K562 (cell line): ENCODE measurements around the gene MBIP. TPM values are rescaled to one million over a fixed set of nuclear protein-coding genes. Genes with fewer than 3 reads are reported as not detected.

Experiments
- ATAC-seq: fragments of 200-7000 bp; cut with Tn5 transposase; 3 replicates; pipeline ENCODE4 v1.9.1; 2020; ENCODE audit warnings: moderate library complexity
- BruUV-seq: library from RNA; stranded (reverse); fragments of 400-500 nt; replicated peaks from 2 replicates; lab custom pipeline; 2021; lab: Mats Ljungman, UMichigan
- CTCF ChIA-PET: fragments of 300-600 bp; formaldehyde crosslinking; extraction: SDS; loops from one replicate; lab custom pipeline; 2021; ENCODE audit warnings: low intra/inter-chr PET ratio; lab: Yijun Ruan, JAX
- POLR2A ChIA-PET: fragments of 300-600, 350-650 bp; sonication (Branson Sonifier 250); formaldehyde crosslinking; extraction: SDS; loops from one replicate; lab custom pipeline; 2021; ENCODE audit warnings: antibody characterized with exemption, inconsistent platforms; lab: Yijun Ruan, JAX
- DNase-seq, 4 experiments: peaks; one replicate each; pipeline versions ENCODE4 v3.0.0 to v3.0.0-alpha.2; 2011 to 2018; ENCODE audit warnings: low spot score in 3 of 4, mixed read lengths in 3 of 4; ENCODE audit errors: extremely low read depth in 1 of 4
- FAIRE-seq: peaks from 2 replicates; lab custom pipeline; 2011; peaks lifted over from hg19 to GRCh38; lab: Jason Lieb, UNC
- H2AFZ ChIP-seq: 2 replicates; pipeline ENCODE4 v1.6.0; 2011; ENCODE audit warnings: low read depth, low read length, control low read depth, inconsistent platforms
- H3K27ac ChIP-seq: fragments of 200-600 bp; 3 replicates; pipeline ENCODE4 v1.8.0; 2011; ENCODE audit warnings: low read depth, mild to moderate bottlenecking, control low read depth, inconsistent platforms, low read length, moderate library complexity, mixed read lengths; ENCODE audit errors: extremely low read depth
- H3K27me3 ChIP-seq, 2 experiments: fragments of 300-600 bp in 1 of 2; 2 replicates in 1 of 2; 3 replicates in 1 of 2; pipeline versions ENCODE4 v1.6.0 to v1.8.0; 2011; ENCODE audit warnings: inconsistent platforms in 2 of 2, low read length in 2 of 2, mild to moderate bottlenecking in 1 of 2, mixed read lengths in 1 of 2, moderate library complexity in 1 of 2; ENCODE audit not compliant: control insufficient read depth in 2 of 2, insufficient read depth in 2 of 2
- H3K36me3 ChIP-seq: fragments of 300-600 bp; 3 replicates; pipeline ENCODE4 v1.8.0; 2011; ENCODE audit warnings: mild to moderate bottlenecking, low read length, inconsistent platforms; ENCODE audit not compliant: control insufficient read depth, insufficient read depth
- H3K4me1 ChIP-seq, 2 experiments: fragments of 200-600 bp in 1 of 2; replicated peaks in 1 of 2; 2 replicates in 1 of 2; 3 replicates in 1 of 2; pipeline versions ENCODE4 v1.5.1 to v1.8.0; 2011; ENCODE audit warnings: inconsistent platforms in 2 of 2, low read length in 2 of 2, mild to moderate bottlenecking in 1 of 2, mixed read lengths in 1 of 2, moderate library complexity in 1 of 2; ENCODE audit not compliant: control insufficient read depth in 2 of 2, insufficient read depth in 2 of 2
- H3K4me2 ChIP-seq: 2 replicates; pipeline ENCODE4 v1.6.1; 2011; ENCODE audit warnings: low read length, control low read depth, inconsistent platforms, mixed read lengths; ENCODE audit not compliant: insufficient read depth
- H3K4me3 ChIP-seq: fragments of 200-600 bp; sonication (generic), shearing (Covaris generic); 2 replicates; pipeline ENCODE4 v1.5.1; 2016; ENCODE audit warnings: control low read depth, inconsistent platforms
- H3K79me2 ChIP-seq: fragments of 200-600 bp; 3 replicates; pipeline ENCODE4 v1.8.0; 2011; ENCODE audit warnings: low read length, inconsistent platforms; ENCODE audit not compliant: control insufficient read depth, insufficient read depth
- H3K9ac ChIP-seq, 2 experiments: 2 replicates each; pipeline versions ENCODE4 v1.6.0 to v1.6.1; 2011; ENCODE audit warnings: low read depth in 2 of 2, low read length in 2 of 2, control low read depth in 1 of 2, inconsistent platforms in 1 of 2, mild to moderate bottlenecking in 1 of 2, mixed read lengths in 1 of 2; ENCODE audit not compliant: insufficient read depth in 1 of 2
- H3K9me1 ChIP-seq: one replicate; pipeline ENCODE4 v1.6.0; 2011; ENCODE audit warnings: inconsistent platforms, mild to moderate bottlenecking, low read length, moderate library complexity; ENCODE audit not compliant: control insufficient read depth, insufficient read depth
- H3K9me3 ChIP-seq: replicated peaks from 2 replicates; pipeline ENCODE4 v1.5.1; 2011; ENCODE audit warnings: low read depth, low read length, inconsistent platforms; ENCODE audit not compliant: control insufficient read depth, insufficient read depth
- H4K20me1 ChIP-seq: replicated peaks from 2 replicates; pipeline ENCODE4 v1.6.1; 2011; ENCODE audit warnings: low read length, inconsistent platforms, mixed read lengths; ENCODE audit not compliant: control insufficient read depth, insufficient read depth
- DDX20 ChIP-seq: fragments of 450-650 bp; IDR thresholded peaks from 2 replicates; pipeline ENCODE4 v1.6.1; 2016; ENCODE audit warnings: missing genetic modification characterization, low read depth, mild to moderate bottlenecking, missing compliant biosample characterization, moderate library complexity
- EP400 ChIP-seq: fragments of 450-650 bp; IDR thresholded peaks from 2 replicates; pipeline ENCODE4 v1.6.1; 2017; ENCODE audit warnings: antibody characterized with exemption, mild to moderate bottlenecking, moderate library complexity
- EWSR1 ChIP-seq: fragments of 450-650 bp; IDR thresholded peaks from 2 replicates; pipeline ENCODE4 v1.6.1; 2018; ENCODE audit warnings: borderline replicate concordance, mild to moderate bottlenecking, low read depth, moderate library complexity; ENCODE audit not compliant: partially characterized antibody
- MLX ChIP-seq, 2 experiments: fragments of 450-650 bp in 1 of 2; sonication (generic) in 1 of 2; formaldehyde crosslinking; conservative IDR thresholded peaks; 2 replicates each; pipeline versions ENCODE4 v1.4.0 to v1.8.1; 2020 to 2022; ENCODE audit warnings: mild to moderate bottlenecking in 1 of 2, missing genetic modification reagents in 1 of 2
- SIN3A ChIP-seq, 2 experiments: fragments of 150-350 bp in 1 of 2; IDR thresholded peaks; 2 replicates each; pipeline ENCODE4 v1.6.1; 2011 to 2016; ENCODE audit warnings: borderline replicate concordance in 2 of 2, low read depth in 2 of 2, low read length in 2 of 2, mild to moderate bottlenecking in 2 of 2, moderate library complexity in 2 of 2; ENCODE audit not compliant: control insufficient read depth in 1 of 2
- ZNF184 ChIP-seq: sonication (generic); formaldehyde crosslinking; IDR thresholded peaks from 2 replicates; pipeline ENCODE4 v1.5.0; 2020; ENCODE audit warnings: missing genetic modification reagents
- ZNF282 ChIP-seq: sonication (generic); formaldehyde crosslinking; IDR thresholded peaks from 2 replicates; pipeline ENCODE4 v1.8.1; 2023; ENCODE audit warnings: missing genetic modification reagents
- WGBS: fragments of 100-300 bp; shearing (Covaris generic); methylation state at CpG from one replicate; pipeline ENCODE4 v1.1.6; 2016; ENCODE audit warnings: low coverage, mixed read lengths; ENCODE audit not compliant: insufficient coverage; ENCODE audit errors: missing lambda C conversion rate; 5-methylcytosine and 5-hydroxymethylcytosine counted together
- in situ Hi-C: fragments of 300-500 bp; cut with MboI; formaldehyde crosslinking; loops from 4 replicates; pipeline ENCODE4 v1.15.0; 2018; ENCODE audit warnings: inconsistent platforms, mixed read lengths
- intact Hi-C: fragments of 100-400 bp; cut with micrococcal nuclease; formaldehyde crosslinking; loops from 2 replicates; pipeline ENCODE4 v1.14.2; 2022
- polyA plus RNA-seq, 8 experiments: library from polyadenylated mRNA; depleted of rRNA in 4 of 8; stranded (reverse) in 5 of 8; unstranded in 3 of 8; fragments of >200 nt; fragmentation: Nextera tagmentation in 2 of 8; fragmentation: Illumina TruSeq in 1 of 8; extraction: Ambion mirVana in 2 of 8; extraction: Trizol in 1 of 8; gene quantifications; 2 replicates each; pipeline versions ENCODE4 v1.2.1 to v1.2.3, GENCODE V29; 2011 to 2014; ENCODE audit warnings: inconsistent platforms in 1 of 8, missing spikeins in 1 of 8
- total RNA-seq, 7 experiments: library from RNA; depleted of rRNA in 6 of 7; stranded (reverse); fragments of >200 nt in 6 of 7; fragmentation: Illumina TruSeq in 2 of 7; extraction: Trizol in 2 of 7; gene quantifications; 2 replicates each; pipeline versions ENCODE4 v1.2.1 to v1.2.3, GENCODE V29; 2011 to 2021; ENCODE audit warnings: low replicate concordance in 1 of 7
- TF ChIP-seq, protein P1 (sequence below): sonication (generic); IDR thresholded peaks from 2 replicates; pipeline ENCODE4 v1.6.1; 2016
- TF ChIP-seq, protein P2 (sequence below): fragments of 450-650 bp; IDR thresholded peaks from 2 replicates; pipeline ENCODE4 v1.6.1; 2017; ENCODE audit warnings: antibody characterized with exemption, mild to moderate bottlenecking

The MBIP gene
- total and polyA plus RNA-seq, 9 of the 15 experiments (the other 6 are each of a cell fraction or from before 2014, with no cell fraction given): 8.4 to 31.1 (median 19.4) TPM

DNA sequence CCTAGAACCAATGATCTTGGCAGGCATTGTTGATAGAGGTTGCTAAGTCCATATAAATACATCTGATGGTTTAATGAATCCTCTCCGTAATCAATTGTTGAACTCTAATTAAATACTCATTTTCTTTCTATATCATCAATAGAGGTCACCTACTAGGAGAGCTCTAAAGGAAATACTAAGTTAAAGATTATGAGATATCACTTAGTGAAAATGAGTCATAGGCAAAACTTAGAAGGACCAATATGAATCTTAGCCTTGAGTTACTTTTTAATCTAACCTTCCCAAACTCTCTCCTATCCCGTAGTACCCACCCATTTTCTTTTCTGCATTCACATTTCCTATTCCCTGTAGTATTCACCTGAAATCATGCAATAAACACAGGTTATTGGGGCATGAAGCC is 50.2 kb downstream of the MBIP start:
- Histone ChIP-seq H3K9me3 (peaks cover 1% of the 10 kb centered on the region; the same call in 1 of the 2 replicates), H3K4me2 (no peak overlapping the region), H4K20me1 (no peaks in the 10 kb centered on the region), H3K9ac (no peak overlapping the region), H2AFZ (no peak overlapping the region), H3K9me1 (no peaks in the 10 kb centered on the region), H3K4me3 (no peak overlapping the region), H3K4me1 (peaks cover 0 to 4% of the 10 kb centered on the region in 2 experiments; a peak in 4 of 5 replicates), H3K27me3 (no peaks in the 10 kb centered on the region), H3K79me2 (no peaks in the 10 kb centered on the region), H3K27ac (no peak overlapping the region), H3K36me3 (no peaks in the 10 kb centered on the region)
- DNase-seq (no peak), FAIRE-seq (no peak), ATAC-seq (no peak)
- WGBS: 43% methylated on average over 2 of the region's 2 CpGs
- TF ChIP-seq EWSR1: no peak
- TF ChIP-seq, protein P1, sequence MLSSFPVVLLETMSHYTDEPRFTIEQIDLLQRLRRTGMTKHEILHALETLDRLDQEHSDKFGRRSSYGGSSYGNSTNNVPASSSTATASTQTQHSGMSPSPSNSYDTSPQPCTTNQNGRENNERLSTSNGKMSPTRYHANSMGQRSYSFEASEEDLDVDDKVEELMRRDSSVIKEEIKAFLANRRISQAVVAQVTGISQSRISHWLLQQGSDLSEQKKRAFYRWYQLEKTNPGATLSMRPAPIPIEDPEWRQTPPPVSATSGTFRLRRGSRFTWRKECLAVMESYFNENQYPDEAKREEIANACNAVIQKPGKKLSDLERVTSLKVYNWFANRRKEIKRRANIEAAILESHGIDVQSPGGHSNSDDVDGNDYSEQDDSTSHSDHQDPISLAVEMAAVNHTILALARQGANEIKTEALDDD: no peak
- TF ChIP-seq DDX20 (tag): no peak
- TF ChIP-seq EP400: no peak
- no peak for TF ChIP-seq ZNF282 (CRISPR knock-in tag)
- TF ChIP-seq ZNF184: no peak
- TF ChIP-seq, protein P2, sequence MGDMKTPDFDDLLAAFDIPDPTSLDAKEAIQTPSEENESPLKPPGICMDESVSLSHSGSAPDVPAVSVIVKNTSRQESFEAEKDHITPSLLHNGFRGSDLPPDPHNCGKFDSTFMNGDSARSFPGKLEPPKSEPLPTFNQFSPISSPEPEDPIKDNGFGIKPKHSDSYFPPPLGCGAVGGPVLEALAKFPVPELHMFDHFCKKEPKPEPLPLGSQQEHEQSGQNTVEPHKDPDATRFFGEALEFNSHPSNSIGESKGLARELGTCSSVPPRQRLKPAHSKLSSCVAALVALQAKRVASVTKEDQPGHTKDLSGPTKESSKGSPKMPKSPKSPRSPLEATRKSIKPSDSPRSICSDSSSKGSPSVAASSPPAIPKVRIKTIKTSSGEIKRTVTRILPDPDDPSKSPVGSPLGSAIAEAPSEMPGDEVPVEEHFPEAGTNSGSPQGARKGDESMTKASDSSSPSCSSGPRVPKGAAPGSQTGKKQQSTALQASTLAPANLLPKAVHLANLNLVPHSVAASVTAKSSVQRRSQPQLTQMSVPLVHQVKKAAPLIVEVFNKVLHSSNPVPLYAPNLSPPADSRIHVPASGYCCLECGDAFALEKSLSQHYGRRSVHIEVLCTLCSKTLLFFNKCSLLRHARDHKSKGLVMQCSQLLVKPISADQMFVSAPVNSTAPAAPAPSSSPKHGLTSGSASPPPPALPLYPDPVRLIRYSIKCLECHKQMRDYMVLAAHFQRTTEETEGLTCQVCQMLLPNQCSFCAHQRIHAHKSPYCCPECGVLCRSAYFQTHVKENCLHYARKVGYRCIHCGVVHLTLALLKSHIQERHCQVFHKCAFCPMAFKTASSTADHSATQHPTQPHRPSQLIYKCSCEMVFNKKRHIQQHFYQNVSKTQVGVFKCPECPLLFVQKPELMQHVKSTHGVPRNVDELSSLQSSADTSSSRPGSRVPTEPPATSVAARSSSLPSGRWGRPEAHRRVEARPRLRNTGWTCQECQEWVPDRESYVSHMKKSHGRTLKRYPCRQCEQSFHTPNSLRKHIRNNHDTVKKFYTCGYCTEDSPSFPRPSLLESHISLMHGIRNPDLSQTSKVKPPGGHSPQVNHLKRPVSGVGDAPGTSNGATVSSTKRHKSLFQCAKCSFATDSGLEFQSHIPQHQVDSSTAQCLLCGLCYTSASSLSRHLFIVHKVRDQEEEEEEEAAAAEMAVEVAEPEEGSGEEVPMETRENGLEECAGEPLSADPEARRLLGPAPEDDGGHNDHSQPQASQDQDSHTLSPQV: no peak
- no peak for TF ChIP-seq SIN3A (IDR thresholded peaks at IDR 0.05; ENCODE audit: borderline replicate concordance in 2 of 2, control insufficient read depth in 1 of 2, low read depth in 2 of 2, low read length in 2 of 2)
- no peak for TF ChIP-seq MLX (CRISPR knock-in tag; conservative IDR thresholded peaks at IDR 0.05)
- intact Hi-C loops: no loop called here
- BruUV-seq: no TSS peak
- CTCF ChIA-PET: no interaction called here
- in situ Hi-C loops: no loop called here
- POLR2A ChIA-PET: interaction anchor here (1.0 kb wide), 1 partner anchor 22 kb away, joined by 3 read pairs; no protein-coding TSS in a partner anchor
